PFSK-1 (cell line): ENCODE results near the gene WNK2.

Experiments
- FOXP2 ChIP-seq: optimal IDR thresholded peaks from 2 replicates; pipeline ENCODE3; 2011; ENCODE audit warnings: borderline replicate concordance, control low read depth, inconsistent platforms; ENCODE audit not compliant: insufficient read depth; ENCODE audit errors: extremely low read length, extremely low read depth
- POLR2AphosphoS5 ChIP-seq: IDR thresholded peaks from 2 replicates; pipeline ENCODE4 v1.6.1; 2012; ENCODE audit warnings: low read depth, mild to moderate bottlenecking, control low read depth, low read length, moderate library complexity
- REST ChIP-seq, 2 experiments: IDR thresholded peaks; 2 replicates each; pipeline versions ENCODE4 v1.6.1 to v1.8.0; 2011 to 2012; ENCODE audit warnings: low read depth in 2 of 2, low read length in 2 of 2, control low read depth in 1 of 2, inconsistent platforms in 1 of 2, mild to moderate bottlenecking in 1 of 2, moderate library complexity in 1 of 2; ENCODE audit not compliant: insufficient read depth in 1 of 2
- SIN3A ChIP-seq: IDR thresholded peaks from 2 replicates; pipeline ENCODE4 v1.6.1; 2012; ENCODE audit warnings: mild to moderate bottlenecking, low read length, moderate library complexity, borderline replicate concordance; ENCODE audit not compliant: insufficient read depth
- TAF1 ChIP-seq: IDR thresholded peaks from 2 replicates; pipeline ENCODE4 v1.6.1; 2012; ENCODE audit warnings: low read length, control low read depth, borderline replicate concordance; ENCODE audit not compliant: insufficient read depth

Gene WNK2

GRCh38 chr9:93190656-93191353, 6.9 kb downstream of the WNK2 start:
- TF ChIP-seq REST (IDR thresholded peaks at IDR 0.05; ENCODE audit: insufficient read depth in 1 of 2, low read depth in 2 of 2, low read length in 2 of 2) (no peak), SIN3A (no peak), TAF1 (no peak), FOXP2 (no peak), POLR2AphosphoS5 (no peak)

- TF ChIP-seq SIN3A (no peak), REST (IDR thresholded peaks at IDR 0.05; ENCODE audit: insufficient read depth in 1 of 2, low read depth in 2 of 2, low read length in 2 of 2) (no peak), FOXP2 (no peak), POLR2AphosphoS5 (no peak), TAF1 (no peak)
These were observed 7.4 kb downstream of the WNK2 start for GRCh38 chr9:93191354-93191660.

GRCh38 chr9:93192721-93193387, 8.9 kb downstream of the WNK2 start:
- TF ChIP-seq SIN3A (no peak), POLR2AphosphoS5 (no peak), TAF1 (no peak), FOXP2 (no peak), REST (IDR thresholded peaks at IDR 0.05; ENCODE audit: insufficient read depth in 1 of 2, low read depth in 2 of 2, low read length in 2 of 2) (no peak)

GRCh38 chr9:93193388-93194220, 9.7 kb downstream of the WNK2 start:
- no peak for TF ChIP-seq POLR2AphosphoS5
- no peak for TF ChIP-seq SIN3A
- TF ChIP-seq REST (IDR thresholded peaks at IDR 0.05; ENCODE audit: insufficient read depth in 1 of 2, low read depth in 2 of 2, low read length in 2 of 2) = no peak
- no peak for TF ChIP-seq TAF1
- no peak for TF ChIP-seq FOXP2
